Measurements from ENCODE around the gene TRIM38. TPM values are rescaled to one million over a fixed set of nuclear protein-coding genes. Genes with fewer than 3 reads are reported as not detected.

The TRIM38 gene
- total and polyA plus RNA-seq, 2 of the 13 experiments (the other 11 are each of a cell fraction or from before 2014, with no cell fraction given) = 2.5 to 3.1 TPM

DNA sequence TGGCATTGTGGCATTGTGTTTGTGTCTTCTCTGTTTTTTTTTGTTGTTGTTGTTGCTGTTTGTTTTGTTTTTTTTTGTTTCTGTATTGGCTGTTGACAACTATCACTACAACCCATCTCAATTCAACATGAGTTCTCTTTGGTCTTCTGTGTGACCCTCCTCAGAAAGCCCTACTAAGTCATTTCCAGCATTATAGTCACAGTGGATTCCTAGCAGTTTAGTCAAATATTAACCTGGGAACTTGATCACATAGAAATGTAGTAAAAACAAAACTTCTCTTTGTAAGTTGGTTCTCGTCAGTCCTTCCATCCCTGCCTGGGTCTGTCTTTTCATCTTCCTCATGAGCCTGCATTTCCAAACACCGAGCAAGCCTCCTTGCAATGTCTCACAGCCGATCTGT, 48.9 kb upstream of the TRIM38 start (continued):
- TF ChIP-seq, protein P1, sequence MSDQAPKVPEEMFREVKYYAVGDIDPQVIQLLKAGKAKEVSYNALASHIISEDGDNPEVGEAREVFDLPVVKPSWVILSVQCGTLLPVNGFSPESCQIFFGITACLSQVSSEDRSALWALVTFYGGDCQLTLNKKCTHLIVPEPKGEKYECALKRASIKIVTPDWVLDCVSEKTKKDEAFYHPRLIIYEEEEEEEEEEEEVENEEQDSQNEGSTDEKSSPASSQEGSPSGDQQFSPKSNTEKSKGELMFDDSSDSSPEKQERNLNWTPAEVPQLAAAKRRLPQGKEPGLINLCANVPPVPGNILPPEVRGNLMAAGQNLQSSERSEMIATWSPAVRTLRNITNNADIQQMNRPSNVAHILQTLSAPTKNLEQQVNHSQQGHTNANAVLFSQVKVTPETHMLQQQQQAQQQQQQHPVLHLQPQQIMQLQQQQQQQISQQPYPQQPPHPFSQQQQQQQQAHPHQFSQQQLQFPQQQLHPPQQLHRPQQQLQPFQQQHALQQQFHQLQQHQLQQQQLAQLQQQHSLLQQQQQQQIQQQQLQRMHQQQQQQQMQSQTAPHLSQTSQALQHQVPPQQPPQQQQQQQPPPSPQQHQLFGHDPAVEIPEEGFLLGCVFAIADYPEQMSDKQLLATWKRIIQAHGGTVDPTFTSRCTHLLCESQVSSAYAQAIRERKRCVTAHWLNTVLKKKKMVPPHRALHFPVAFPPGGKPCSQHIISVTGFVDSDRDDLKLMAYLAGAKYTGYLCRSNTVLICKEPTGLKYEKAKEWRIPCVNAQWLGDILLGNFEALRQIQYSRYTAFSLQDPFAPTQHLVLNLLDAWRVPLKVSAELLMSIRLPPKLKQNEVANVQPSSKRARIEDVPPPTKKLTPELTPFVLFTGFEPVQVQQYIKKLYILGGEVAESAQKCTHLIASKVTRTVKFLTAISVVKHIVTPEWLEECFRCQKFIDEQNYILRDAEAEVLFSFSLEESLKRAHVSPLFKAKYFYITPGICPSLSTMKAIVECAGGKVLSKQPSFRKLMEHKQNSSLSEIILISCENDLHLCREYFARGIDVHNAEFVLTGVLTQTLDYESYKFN (CRISPR knock-in tag; conservative IDR thresholded peaks at IDR 0.05) = peak; percentile 64
- no peak for TF ChIP-seq MNT (IDR thresholded peaks at IDR 0.05)
- 0 out of 2 replicates have a peak, but pooled peaks have one; percentile 45 for TF ChIP-seq ZFP1 (CRISPR knock-in tag; IDR thresholded peaks at IDR 0.05)
- TF ChIP-seq ZFP41 (CRISPR knock-in tag; IDR thresholded peaks at IDR 0.05; ENCODE audit: borderline replicate concordance) = no peak
- TF ChIP-seq YEATS4 (CRISPR knock-in tag; IDR thresholded peaks at IDR 0.05; ENCODE audit: borderline replicate concordance) = no peak
- no peak for TF ChIP-seq PTBP1 (IDR thresholded peaks at IDR 0.05; ENCODE audit: low read depth, low read length, poor library complexity, severe bottlenecking)
- TF ChIP-seq ZNF234 (CRISPR knock-in tag; conservative IDR thresholded peaks at IDR 0.05) = no peak
- peak; percentile 55 for TF ChIP-seq RXRB (CRISPR knock-in tag; IDR thresholded peaks at IDR 0.05; ENCODE audit: borderline replicate concordance)
- TF ChIP-seq ZNF367 (CRISPR knock-in tag; IDR thresholded peaks at IDR 0.05; ENCODE audit: borderline replicate concordance) = no peak
- TF ChIP-seq CENPT (CRISPR knock-in tag; IDR thresholded peaks at IDR 0.05; ENCODE audit: low read depth) = no peak
- TF ChIP-seq, protein P2, sequence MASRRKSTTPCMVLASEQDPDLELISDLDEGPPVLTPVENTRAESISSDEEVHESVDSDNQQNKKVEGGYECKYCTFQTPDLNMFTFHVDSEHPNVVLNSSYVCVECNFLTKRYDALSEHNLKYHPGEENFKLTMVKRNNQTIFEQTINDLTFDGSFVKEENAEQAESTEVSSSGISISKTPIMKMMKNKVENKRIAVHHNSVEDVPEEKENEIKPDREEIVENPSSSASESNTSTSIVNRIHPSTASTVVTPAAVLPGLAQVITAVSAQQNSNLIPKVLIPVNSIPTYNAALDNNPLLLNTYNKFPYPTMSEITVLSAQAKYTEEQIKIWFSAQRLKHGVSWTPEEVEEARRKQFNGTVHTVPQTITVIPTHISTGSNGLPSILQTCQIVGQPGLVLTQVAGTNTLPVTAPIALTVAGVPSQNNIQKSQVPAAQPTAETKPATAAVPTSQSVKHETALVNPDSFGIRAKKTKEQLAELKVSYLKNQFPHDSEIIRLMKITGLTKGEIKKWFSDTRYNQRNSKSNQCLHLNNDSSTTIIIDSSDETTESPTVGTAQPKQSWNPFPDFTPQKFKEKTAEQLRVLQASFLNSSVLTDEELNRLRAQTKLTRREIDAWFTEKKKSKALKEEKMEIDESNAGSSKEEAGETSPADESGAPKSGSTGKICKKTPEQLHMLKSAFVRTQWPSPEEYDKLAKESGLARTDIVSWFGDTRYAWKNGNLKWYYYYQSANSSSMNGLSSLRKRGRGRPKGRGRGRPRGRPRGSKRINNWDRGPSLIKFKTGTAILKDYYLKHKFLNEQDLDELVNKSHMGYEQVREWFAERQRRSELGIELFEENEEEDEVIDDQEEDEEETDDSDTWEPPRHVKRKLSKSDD (CRISPR knock-in tag; IDR thresholded peaks at IDR 0.05; ENCODE audit: low read depth) = no peak
- TF ChIP-seq ZNF501 (CRISPR knock-in tag; IDR thresholded peaks at IDR 0.05) = no peak
- TF ChIP-seq, protein P3, sequence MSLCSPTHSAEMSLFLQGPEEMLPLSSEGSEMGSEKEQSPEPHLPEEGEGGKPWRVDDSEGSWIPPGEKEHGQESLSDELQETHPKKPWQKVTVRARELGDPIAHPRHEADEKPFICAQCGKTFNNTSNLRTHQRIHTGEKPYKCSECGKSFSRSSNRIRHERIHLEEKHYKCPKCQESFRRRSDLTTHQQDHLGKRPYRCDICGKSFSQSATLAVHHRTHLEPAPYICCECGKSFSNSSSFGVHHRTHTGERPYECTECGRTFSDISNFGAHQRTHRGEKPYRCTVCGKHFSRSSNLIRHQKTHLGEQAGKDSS (CRISPR knock-in tag; IDR thresholded peaks at IDR 0.05; ENCODE audit: borderline replicate concordance, low read depth) = no peak
- no peak for TF ChIP-seq ZNF598 (CRISPR knock-in tag; IDR thresholded peaks at IDR 0.05; ENCODE audit: borderline replicate concordance)
- TF ChIP-seq MXD1 (CRISPR knock-in tag; IDR thresholded peaks at IDR 0.05) = no peak
- TF ChIP-seq, protein P4, sequence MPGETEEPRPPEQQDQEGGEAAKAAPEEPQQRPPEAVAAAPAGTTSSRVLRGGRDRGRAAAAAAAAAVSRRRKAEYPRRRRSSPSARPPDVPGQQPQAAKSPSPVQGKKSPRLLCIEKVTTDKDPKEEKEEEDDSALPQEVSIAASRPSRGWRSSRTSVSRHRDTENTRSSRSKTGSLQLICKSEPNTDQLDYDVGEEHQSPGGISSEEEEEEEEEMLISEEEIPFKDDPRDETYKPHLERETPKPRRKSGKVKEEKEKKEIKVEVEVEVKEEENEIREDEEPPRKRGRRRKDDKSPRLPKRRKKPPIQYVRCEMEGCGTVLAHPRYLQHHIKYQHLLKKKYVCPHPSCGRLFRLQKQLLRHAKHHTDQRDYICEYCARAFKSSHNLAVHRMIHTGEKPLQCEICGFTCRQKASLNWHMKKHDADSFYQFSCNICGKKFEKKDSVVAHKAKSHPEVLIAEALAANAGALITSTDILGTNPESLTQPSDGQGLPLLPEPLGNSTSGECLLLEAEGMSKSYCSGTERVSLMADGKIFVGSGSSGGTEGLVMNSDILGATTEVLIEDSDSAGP (CRISPR knock-in tag; IDR thresholded peaks at IDR 0.05; ENCODE audit: borderline replicate concordance) = no peak
- no peak for TF ChIP-seq ZNF253 (CRISPR knock-in tag; IDR thresholded peaks at IDR 0.05; ENCODE audit: borderline replicate concordance)
- TF ChIP-seq ZNF841 (CRISPR knock-in tag; IDR thresholded peaks at IDR 0.05; ENCODE audit: borderline replicate concordance) = no peak
- TF ChIP-seq ZNF441 (CRISPR knock-in tag; IDR thresholded peaks at IDR 0.05; ENCODE audit: borderline replicate concordance) = no peak
